OCI-LY7 (cell line): ENCODE results near the gene FHIT.

Experiments
- EZH2phosphoT487 ChIP-seq: fragments of 200-600 bp; sonication (generic); IDR thresholded peaks from 2 replicates; pipeline ENCODE4 v1.6.1; 2018; ENCODE audit warnings: low read depth, borderline replicate concordance, mild to moderate bottlenecking, mixed run types, antibody characterized with exemption, low read length, moderate library complexity, mixed read lengths
- TF ChIP-seq, protein P1 (sequence below): fragments of 200-600 bp; sonication (generic); conservative IDR thresholded peaks from 2 replicates; pipeline ENCODE4 v1.5.1; 2014; ENCODE audit warnings: mild to moderate bottlenecking, antibody characterized with exemption, low read length, moderate library complexity, mixed read lengths

GRCh38 chr3:60290122-60290492, 961.1 kb downstream of the FHIT start:
- TF ChIP-seq, protein P1, sequence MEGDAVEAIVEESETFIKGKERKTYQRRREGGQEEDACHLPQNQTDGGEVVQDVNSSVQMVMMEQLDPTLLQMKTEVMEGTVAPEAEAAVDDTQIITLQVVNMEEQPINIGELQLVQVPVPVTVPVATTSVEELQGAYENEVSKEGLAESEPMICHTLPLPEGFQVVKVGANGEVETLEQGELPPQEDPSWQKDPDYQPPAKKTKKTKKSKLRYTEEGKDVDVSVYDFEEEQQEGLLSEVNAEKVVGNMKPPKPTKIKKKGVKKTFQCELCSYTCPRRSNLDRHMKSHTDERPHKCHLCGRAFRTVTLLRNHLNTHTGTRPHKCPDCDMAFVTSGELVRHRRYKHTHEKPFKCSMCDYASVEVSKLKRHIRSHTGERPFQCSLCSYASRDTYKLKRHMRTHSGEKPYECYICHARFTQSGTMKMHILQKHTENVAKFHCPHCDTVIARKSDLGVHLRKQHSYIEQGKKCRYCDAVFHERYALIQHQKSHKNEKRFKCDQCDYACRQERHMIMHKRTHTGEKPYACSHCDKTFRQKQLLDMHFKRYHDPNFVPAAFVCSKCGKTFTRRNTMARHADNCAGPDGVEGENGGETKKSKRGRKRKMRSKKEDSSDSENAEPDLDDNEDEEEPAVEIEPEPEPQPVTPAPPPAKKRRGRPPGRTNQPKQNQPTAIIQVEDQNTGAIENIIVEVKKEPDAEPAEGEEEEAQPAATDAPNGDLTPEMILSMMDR = no peak
- no peak for TF ChIP-seq EZH2phosphoT487
